Neural cell (in vitro differentiated cells): Measurements from ENCODE around the gene LCT.

Experiments
- EP300 ChIP-seq: fragments of 450-650 bp; conservative IDR thresholded peaks from 2 replicates; pipeline ENCODE4 v1.6.1; 2014; ENCODE audit warnings: antibody characterized with exemption, mild to moderate bottlenecking, moderate library complexity; ENCODE audit not compliant: poor library complexity, severe bottlenecking
- EZH2 ChIP-seq: fragments of 200-600, 300-800 bp; shearing (Covaris generic), sonication (generic); IDR thresholded peaks from 2 replicates; pipeline ENCODE4 v1.6.1; 2014; ENCODE audit warnings: antibody characterized with exemption, low read length, borderline replicate concordance, mild to moderate bottlenecking; ENCODE audit not compliant: insufficient read depth, poor library complexity, severe bottlenecking
- POLR2AphosphoS5 ChIP-seq: IDR thresholded peaks from 2 replicates; pipeline ENCODE4 v1.6.1; 2012
- RAD21 ChIP-seq: fragments of 450-650 bp; conservative IDR thresholded peaks from 2 replicates; pipeline ENCODE4 v1.6.1; 2014; ENCODE audit warnings: antibody characterized with exemption, mild to moderate bottlenecking, moderate library complexity
- TAF1 ChIP-seq: IDR thresholded peaks from 2 replicates; pipeline ENCODE4 v1.6.1; 2012; ENCODE audit warnings: low read depth
- TF ChIP-seq, protein P1 (sequence below): fragments of 450-650 bp; IDR thresholded peaks from 2 replicates; pipeline ENCODE4 v1.5.1; 2014; ENCODE audit warnings: antibody characterized with exemption, mild to moderate bottlenecking, moderate library complexity; ENCODE audit not compliant: poor library complexity, severe bottlenecking

DNA sequence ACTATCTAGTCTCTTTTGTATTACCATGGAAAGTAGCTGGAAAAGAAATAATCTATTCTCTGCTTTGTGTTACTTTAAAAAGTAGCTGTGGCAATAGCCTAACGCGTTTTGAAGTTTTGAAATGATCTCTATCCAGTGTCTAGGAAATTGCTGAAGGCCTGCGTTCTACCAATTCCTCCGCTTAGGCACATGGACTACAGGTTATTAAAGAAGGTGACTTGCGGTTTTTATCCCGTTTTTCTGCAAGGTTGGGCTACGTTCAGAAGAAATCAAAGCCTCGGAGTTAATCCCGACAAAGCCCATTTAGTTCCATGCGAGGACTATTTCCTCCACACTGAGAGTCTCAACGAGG, 96.0 kb downstream of the LCT start:
- TF ChIP-seq, protein P1, sequence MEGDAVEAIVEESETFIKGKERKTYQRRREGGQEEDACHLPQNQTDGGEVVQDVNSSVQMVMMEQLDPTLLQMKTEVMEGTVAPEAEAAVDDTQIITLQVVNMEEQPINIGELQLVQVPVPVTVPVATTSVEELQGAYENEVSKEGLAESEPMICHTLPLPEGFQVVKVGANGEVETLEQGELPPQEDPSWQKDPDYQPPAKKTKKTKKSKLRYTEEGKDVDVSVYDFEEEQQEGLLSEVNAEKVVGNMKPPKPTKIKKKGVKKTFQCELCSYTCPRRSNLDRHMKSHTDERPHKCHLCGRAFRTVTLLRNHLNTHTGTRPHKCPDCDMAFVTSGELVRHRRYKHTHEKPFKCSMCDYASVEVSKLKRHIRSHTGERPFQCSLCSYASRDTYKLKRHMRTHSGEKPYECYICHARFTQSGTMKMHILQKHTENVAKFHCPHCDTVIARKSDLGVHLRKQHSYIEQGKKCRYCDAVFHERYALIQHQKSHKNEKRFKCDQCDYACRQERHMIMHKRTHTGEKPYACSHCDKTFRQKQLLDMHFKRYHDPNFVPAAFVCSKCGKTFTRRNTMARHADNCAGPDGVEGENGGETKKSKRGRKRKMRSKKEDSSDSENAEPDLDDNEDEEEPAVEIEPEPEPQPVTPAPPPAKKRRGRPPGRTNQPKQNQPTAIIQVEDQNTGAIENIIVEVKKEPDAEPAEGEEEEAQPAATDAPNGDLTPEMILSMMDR: no peak
- no peak for TF ChIP-seq EZH2
- no peak for TF ChIP-seq EP300
- TF ChIP-seq RAD21: no peak
- TF ChIP-seq TAF1: no peak
- no peak for TF ChIP-seq POLR2AphosphoS5
